HG03175 (cell line): ENCODE data around the gene DENND1B.
A peak's percentile ranks its signal among the peaks of the same experiment; 100 is the strongest.

Experiments used
- ATAC-seq: cut with Tn5 transposase; IDR thresholded peaks from one replicate; pipeline ENCODE4 v1.9.1; 2021; ENCODE audit warnings: mild to moderate bottlenecking, moderate library complexity; ENCODE audit not compliant: unreplicated experiment

Gene DENND1B

GRCh38 chr1:197775282-197776262, at the start of gene DENND1B:
DENND1B (minus strand) TSS chr1:197775480; CDS start chr1:197775155, 325 bp downstream.
- ATAC-seq: peak; percentile 69

GRCh38 chr1:197814306-197814705, 39.0 kb upstream of the DENND1B start:
- no peak for ATAC-seq

GRCh38 chr1:197813741-197814140, 38.5 kb upstream of the DENND1B start:
- no peak for ATAC-seq

GRCh38 chr1:197811769-197812168, 36.5 kb upstream of the DENND1B start:
- ATAC-seq: no peak

- no peak for ATAC-seq
Measured at GRCh38 chr1:197810812-197811211, 35.5 kb upstream of the DENND1B start.

GRCh38 chr1:197808880-197809279, 33.6 kb upstream of the DENND1B start:
- ATAC-seq: no peak

- ATAC-seq: no peak
Measured at GRCh38 chr1:197807739-197808453, 32.6 kb upstream of the DENND1B start.

- peak; percentile 69 for ATAC-seq
Measured at GRCh38 chr1:197807216-197807615, 31.9 kb upstream of the DENND1B start.

- ATAC-seq: no peak
Measured at GRCh38 chr1:197806718-197807117, 31.4 kb upstream of the DENND1B start.

GRCh38 chr1:197801684-197802083, 26.4 kb upstream of the DENND1B start:
- no peak for ATAC-seq

- ATAC-seq: no peak
Measured at GRCh38 chr1:197801111-197801482, 25.8 kb upstream of the DENND1B start.

GRCh38 chr1:197800379-197801110, 25.3 kb upstream of the DENND1B start:
- ATAC-seq: no peak

- no peak for ATAC-seq
Measured at GRCh38 chr1:197799271-197799670, 24.0 kb upstream of the DENND1B start.

- no peak for ATAC-seq
Measured at GRCh38 chr1:197798492-197798891, 23.2 kb upstream of the DENND1B start.

GRCh38 chr1:197797010-197797409, 21.7 kb upstream of the DENND1B start:
- ATAC-seq: no peak

GRCh38 chr1:197788741-197789739, 13.8 kb upstream of the DENND1B start:
- ATAC-seq: no peak

- ATAC-seq: no peak
Measured at GRCh38 chr1:197787623-197788536, 12.6 kb upstream of the DENND1B start.

- no peak for ATAC-seq
Measured at GRCh38 chr1:197787056-197787455, 11.8 kb upstream of the DENND1B start.

- no peak for ATAC-seq
Measured at GRCh38 chr1:197786280-197786679, 11.0 kb upstream of the DENND1B start.
